LNCAP (cell line): Measurements from ENCODE around the gene STH.

Experiments
- CTCF ChIP-seq: fragments of 450-650 bp; IDR thresholded peaks from 2 replicates; pipeline ENCODE4 v1.5.1; 2017; ENCODE audit warnings: mild to moderate bottlenecking

Gene STH

GRCh38 chr17:46038937-46039336, 39.9 kb downstream of the STH start:
- no peak for TF ChIP-seq CTCF

DNA sequence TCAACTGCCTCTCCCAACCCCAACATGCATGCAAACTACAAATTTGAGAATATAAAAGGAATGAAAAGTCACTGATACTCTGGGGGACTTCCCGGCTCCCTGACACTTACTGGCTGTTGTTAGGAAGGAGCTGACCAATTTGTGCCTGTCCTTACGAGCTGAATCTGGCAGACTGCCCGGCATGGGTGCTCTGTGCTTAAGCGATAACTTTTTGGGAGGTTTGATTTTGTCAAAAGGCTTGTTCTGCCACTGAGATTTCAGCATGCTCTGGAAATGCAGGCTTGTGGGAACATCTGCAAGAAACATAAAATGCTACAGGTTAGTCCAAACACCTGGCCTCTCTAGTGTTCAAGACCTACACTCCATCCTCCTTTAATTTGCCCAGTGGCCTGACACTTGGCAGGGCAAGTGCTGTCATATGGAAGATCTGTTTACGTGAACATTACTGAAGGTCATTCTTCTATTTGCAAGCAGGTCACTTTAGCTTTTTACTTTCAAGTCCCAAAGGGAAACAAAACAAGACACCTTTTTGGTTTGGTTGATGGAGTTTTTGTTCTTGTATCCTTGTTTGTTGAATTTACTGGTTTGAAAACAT, 40.6 kb downstream of the STH start:
- no peak for TF ChIP-seq CTCF

DNA sequence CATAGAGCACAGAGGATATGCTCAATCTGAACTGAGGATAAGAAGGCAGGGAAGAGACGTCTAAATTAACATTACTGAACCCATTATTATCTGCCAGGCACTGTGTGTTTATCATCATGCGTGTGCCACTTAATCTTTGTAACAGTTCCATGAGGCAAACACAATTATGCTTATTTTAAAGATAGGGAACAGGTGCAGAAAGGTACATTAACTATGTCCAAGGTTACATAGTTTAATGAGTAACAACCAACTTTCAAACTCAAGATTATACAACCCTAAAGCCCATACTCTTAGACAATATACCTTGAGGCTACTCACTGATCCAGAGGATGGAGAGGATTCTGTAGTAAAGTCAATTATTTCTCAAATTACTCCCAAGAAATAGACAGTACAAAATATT, 43.2 kb downstream of the STH start:
- TF ChIP-seq CTCF, result no peak

- TF ChIP-seq CTCF, result no peak
These were observed 43.9 kb downstream of the STH start for GRCh38 chr17:46042925-46043324.

- no peak for TF ChIP-seq CTCF
These were observed 44.6 kb downstream of the STH start for GRCh38 chr17:46043606-46044005.

- peak; percentile 91 for TF ChIP-seq CTCF
These were observed 45.4 kb downstream of the STH start for GRCh38 chr17:46044286-46044928.

DNA sequence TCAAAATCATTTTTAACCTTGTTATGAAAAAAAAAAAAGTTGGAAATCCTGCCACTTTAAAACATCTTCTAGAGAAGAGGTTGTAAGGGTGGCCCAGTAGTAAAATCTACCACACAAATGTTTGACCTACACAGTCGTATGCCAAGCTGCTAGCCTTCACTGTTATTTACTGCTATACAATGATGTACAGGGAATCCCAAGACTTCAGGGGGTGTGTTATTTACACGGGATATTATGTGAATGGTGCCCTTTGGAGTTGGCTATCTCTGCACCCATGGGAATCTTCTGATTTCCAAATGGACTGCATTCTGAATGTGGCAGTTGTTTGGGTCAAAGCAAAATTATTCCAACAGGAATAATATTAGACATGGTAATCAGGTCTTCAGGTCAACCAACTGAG, 45.9 kb downstream of the STH start:
- no peak for TF ChIP-seq CTCF

DNA sequence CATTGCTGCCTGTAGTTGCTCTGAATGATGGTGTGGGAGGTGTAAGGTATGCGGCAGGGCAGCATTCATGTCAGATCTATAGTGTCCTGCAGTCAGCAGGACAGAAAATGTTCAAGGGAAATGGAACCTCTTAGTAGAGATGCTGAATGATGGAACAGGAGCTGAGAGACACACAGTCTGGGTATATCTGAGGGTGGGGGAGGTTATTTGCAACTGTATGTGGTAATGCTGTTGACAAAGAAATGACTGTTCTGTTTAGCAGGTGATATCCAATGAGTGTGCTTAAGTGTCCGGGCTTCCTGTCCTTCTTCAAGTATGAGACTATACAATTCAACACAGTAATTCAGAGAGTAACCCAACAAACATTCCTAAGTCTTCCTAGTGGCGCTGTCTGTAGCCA, 46.6 kb downstream of the STH start:
- TF ChIP-seq CTCF, result no peak
